K562 (cell line): Measurements from ENCODE around the gene MYOM1. TPM values are rescaled to one million over a fixed set of nuclear protein-coding genes. Genes with fewer than 3 reads are reported as not detected.

Experiments used
- ATAC-seq: fragments of 200-7000 bp; cut with Tn5 transposase; 3 replicates; pipeline ENCODE4 v1.9.1; 2020; ENCODE audit warnings: moderate library complexity
- BruUV-seq: library from RNA; stranded (reverse); fragments of 400-500 nt; replicated peaks from 2 replicates; lab custom pipeline; 2021; lab: Mats Ljungman, UMichigan
- CTCF ChIA-PET: fragments of 300-600 bp; formaldehyde crosslinking; extraction: SDS; loops from one replicate; lab custom pipeline; 2021; ENCODE audit warnings: low intra/inter-chr PET ratio; lab: Yijun Ruan, JAX
- POLR2A ChIA-PET: fragments of 300-600, 350-650 bp; sonication (Branson Sonifier 250); formaldehyde crosslinking; extraction: SDS; loops from one replicate; lab custom pipeline; 2021; ENCODE audit warnings: antibody characterized with exemption, inconsistent platforms; lab: Yijun Ruan, JAX
- DNase-seq, 4 experiments: peaks; one replicate each; pipeline versions ENCODE4 v3.0.0 to v3.0.0-alpha.2; 2011 to 2018; ENCODE audit warnings: low spot score in 3 of 4, mixed read lengths in 3 of 4; ENCODE audit errors: extremely low read depth in 1 of 4
- FAIRE-seq: peaks from 2 replicates; lab custom pipeline; 2011; peaks lifted over from hg19 to GRCh38; lab: Jason Lieb, UNC
- H2AFZ ChIP-seq: 2 replicates; pipeline ENCODE4 v1.6.0; 2011; ENCODE audit warnings: low read depth, low read length, control low read depth, inconsistent platforms
- H3K27ac ChIP-seq: fragments of 200-600 bp; 3 replicates; pipeline ENCODE4 v1.8.0; 2011; ENCODE audit warnings: low read depth, mild to moderate bottlenecking, control low read depth, inconsistent platforms, low read length, moderate library complexity, mixed read lengths; ENCODE audit errors: extremely low read depth
- H3K27me3 ChIP-seq, 2 experiments: fragments of 300-600 bp in 1 of 2; 2 replicates in 1 of 2; 3 replicates in 1 of 2; pipeline versions ENCODE4 v1.6.0 to v1.8.0; 2011; ENCODE audit warnings: inconsistent platforms in 2 of 2, low read length in 2 of 2, mild to moderate bottlenecking in 1 of 2, mixed read lengths in 1 of 2, moderate library complexity in 1 of 2; ENCODE audit not compliant: control insufficient read depth in 2 of 2, insufficient read depth in 2 of 2
- H3K36me3 ChIP-seq: fragments of 300-600 bp; 3 replicates; pipeline ENCODE4 v1.8.0; 2011; ENCODE audit warnings: mild to moderate bottlenecking, low read length, inconsistent platforms; ENCODE audit not compliant: control insufficient read depth, insufficient read depth
- H3K4me1 ChIP-seq, 2 experiments: fragments of 200-600 bp in 1 of 2; replicated peaks in 1 of 2; 2 replicates in 1 of 2; 3 replicates in 1 of 2; pipeline versions ENCODE4 v1.5.1 to v1.8.0; 2011; ENCODE audit warnings: inconsistent platforms in 2 of 2, low read length in 2 of 2, mild to moderate bottlenecking in 1 of 2, mixed read lengths in 1 of 2, moderate library complexity in 1 of 2; ENCODE audit not compliant: control insufficient read depth in 2 of 2, insufficient read depth in 2 of 2
- H3K4me2 ChIP-seq: 2 replicates; pipeline ENCODE4 v1.6.1; 2011; ENCODE audit warnings: low read length, control low read depth, inconsistent platforms, mixed read lengths; ENCODE audit not compliant: insufficient read depth
- H3K4me3 ChIP-seq: fragments of 200-600 bp; sonication (generic), shearing (Covaris generic); 2 replicates; pipeline ENCODE4 v1.5.1; 2016; ENCODE audit warnings: control low read depth, inconsistent platforms
- H3K79me2 ChIP-seq: fragments of 200-600 bp; 3 replicates; pipeline ENCODE4 v1.8.0; 2011; ENCODE audit warnings: low read length, inconsistent platforms; ENCODE audit not compliant: control insufficient read depth, insufficient read depth
- H3K9ac ChIP-seq, 2 experiments: 2 replicates each; pipeline versions ENCODE4 v1.6.0 to v1.6.1; 2011; ENCODE audit warnings: low read depth in 2 of 2, low read length in 2 of 2, control low read depth in 1 of 2, inconsistent platforms in 1 of 2, mild to moderate bottlenecking in 1 of 2, mixed read lengths in 1 of 2; ENCODE audit not compliant: insufficient read depth in 1 of 2
- H3K9me1 ChIP-seq: one replicate; pipeline ENCODE4 v1.6.0; 2011; ENCODE audit warnings: inconsistent platforms, mild to moderate bottlenecking, low read length, moderate library complexity; ENCODE audit not compliant: control insufficient read depth, insufficient read depth
- H3K9me3 ChIP-seq: replicated peaks from 2 replicates; pipeline ENCODE4 v1.5.1; 2011; ENCODE audit warnings: low read depth, low read length, inconsistent platforms; ENCODE audit not compliant: control insufficient read depth, insufficient read depth
- H4K20me1 ChIP-seq: replicated peaks from 2 replicates; pipeline ENCODE4 v1.6.1; 2011; ENCODE audit warnings: low read length, inconsistent platforms, mixed read lengths; ENCODE audit not compliant: control insufficient read depth, insufficient read depth
- CBFB ChIP-seq: sonication (generic); formaldehyde crosslinking; IDR thresholded peaks from 2 replicates; pipeline ENCODE4 v1.4.0; 2020; ENCODE audit warnings: mild to moderate bottlenecking, missing genetic modification reagents
- FOXK2 ChIP-seq, 2 experiments: fragments of 450-650 bp; IDR thresholded peaks in 1 of 2; conservative IDR thresholded peaks in 1 of 2; 2 replicates each; pipeline ENCODE4 v1.6.1; 2016; ENCODE audit warnings: low read depth in 2 of 2, mild to moderate bottlenecking in 1 of 2
- IRF2 ChIP-seq: sonication (generic); formaldehyde crosslinking; IDR thresholded peaks from 2 replicates; pipeline ENCODE4 v1.8.1; 2022; ENCODE audit warnings: mild to moderate bottlenecking, missing genetic modification reagents
- NR2C2 ChIP-seq, 2 experiments: fragments of 200-800 bp in 1 of 2; sonication (Bioruptor generic) in 1 of 2; sonication (generic) in 1 of 2; formaldehyde crosslinking in 1 of 2; IDR thresholded peaks; 2 replicates each; pipeline versions ENCODE4 v1.6.1 to v1.8.0; 2016 to 2022; ENCODE audit warnings: mild to moderate bottlenecking in 1 of 2, missing compliant biosample characterization in 1 of 2, missing genetic modification characterization in 1 of 2, missing genetic modification reagents in 1 of 2
- PHB ChIP-seq: fragments of 250-450 bp; sonication (Bioruptor Pico); IDR thresholded peaks from 2 replicates; pipeline ENCODE4 v1.5.0; 2021
- POLR2B ChIP-seq: fragments of 450-650 bp; IDR thresholded peaks from 2 replicates; pipeline ENCODE4 v1.6.1; 2018; ENCODE audit warnings: low read depth; ENCODE audit not compliant: partially characterized antibody
- PTRF ChIP-seq: fragments of 450-650 bp; IDR thresholded peaks from 2 replicates; pipeline ENCODE4 v1.6.1; 2016; ENCODE audit warnings: mild to moderate bottlenecking, missing genetic modification characterization, missing compliant biosample characterization
- RHOXF2B ChIP-seq: fragments of 250-450 bp; sonication (Bioruptor Pico); conservative IDR thresholded peaks from 2 replicates; pipeline ENCODE4 v1.5.1; 2021
- TCF3 ChIP-seq: sonication (generic); formaldehyde crosslinking; IDR thresholded peaks from 2 replicates; pipeline ENCODE4 v1.4.0; 2020; ENCODE audit warnings: mild to moderate bottlenecking, missing genetic modification reagents
- ZNF217 ChIP-seq: sonication (generic); formaldehyde crosslinking; IDR thresholded peaks from 2 replicates; pipeline ENCODE4 v1.8.0; 2022; ENCODE audit warnings: mild to moderate bottlenecking, missing genetic modification reagents
- ZNF398 ChIP-seq: fragments of 250-450 bp; sonication (Bioruptor Pico); IDR thresholded peaks from 2 replicates; pipeline ENCODE4 v1.8.0; 2021; ENCODE audit warnings: moderate library complexity, mild to moderate bottlenecking, inconsistent platforms
- ZNF57 ChIP-seq: fragments of 450-650 bp; formaldehyde crosslinking; IDR thresholded peaks from 2 replicates; pipeline ENCODE4 v1.4.0; 2020; ENCODE audit warnings: mild to moderate bottlenecking, moderate library complexity
- WGBS: fragments of 100-300 bp; shearing (Covaris generic); methylation state at CpG from one replicate; pipeline ENCODE4 v1.1.6; 2016; ENCODE audit warnings: low coverage, mixed read lengths; ENCODE audit not compliant: insufficient coverage; ENCODE audit errors: missing lambda C conversion rate; 5-methylcytosine and 5-hydroxymethylcytosine counted together
- in situ Hi-C: fragments of 300-500 bp; cut with MboI; formaldehyde crosslinking; loops from 4 replicates; pipeline ENCODE4 v1.15.0; 2018; ENCODE audit warnings: inconsistent platforms, mixed read lengths
- intact Hi-C: fragments of 100-400 bp; cut with micrococcal nuclease; formaldehyde crosslinking; loops from 2 replicates; pipeline ENCODE4 v1.14.2; 2022
- polyA plus RNA-seq, 8 experiments: library from polyadenylated mRNA; depleted of rRNA in 4 of 8; stranded (reverse) in 5 of 8; unstranded in 3 of 8; fragments of >200 nt; fragmentation: Nextera tagmentation in 2 of 8; fragmentation: Illumina TruSeq in 1 of 8; extraction: Ambion mirVana in 2 of 8; extraction: Trizol in 1 of 8; gene quantifications; 2 replicates each; pipeline versions ENCODE4 v1.2.1 to v1.2.3, GENCODE V29; 2011 to 2014; ENCODE audit warnings: inconsistent platforms in 1 of 8, missing spikeins in 1 of 8
- total RNA-seq, 7 experiments: library from RNA; depleted of rRNA in 6 of 7; stranded (reverse); fragments of >200 nt in 6 of 7; fragmentation: Illumina TruSeq in 2 of 7; extraction: Trizol in 2 of 7; gene quantifications; 2 replicates each; pipeline versions ENCODE4 v1.2.1 to v1.2.3, GENCODE V29; 2011 to 2021; ENCODE audit warnings: low replicate concordance in 1 of 7
- TF ChIP-seq, protein P1 (sequence below): fragments of 250-450 bp; sonication (Bioruptor Pico); IDR thresholded peaks from 2 replicates; pipeline ENCODE4 v1.4.0; 2020

MYOM1 gene
- total and polyA plus RNA-seq, 9 of the 15 experiments (the other 6 are each of a cell fraction or from before 2014, with no cell fraction given) = 0.01 to 0.62 (median 0.25) TPM

GRCh38 chr18:3245853-3246634, 26.3 kb upstream of the MYOM1 start:
- Histone ChIP-seq H3K9ac (peak overlapping the region; percentile 93 to 99), H3K4me2 (peak overlapping the region; percentile 90), H3K36me3 (peaks cover 27% of the 10 kb centered on the region), H3K9me1 (no peaks in the 10 kb centered on the region), H3K4me3 (peak overlapping the region; percentile 92), H3K4me1 (peaks cover 3 to 11% of the 10 kb centered on the region in 2 experiments; a peak in 3 of 5 replicates), H3K27me3 (no peaks in the 10 kb centered on the region), H3K27ac (peak overlapping the region; percentile 100), H3K79me2 (peaks cover 54% of the 10 kb centered on the region), H2AFZ (peak overlapping the region; percentile 100), H4K20me1 (peaks cover 14% of the 10 kb centered on the region; the same call in 1 of the 2 replicates), H3K9me3 (0 out of 2 replicates have a peak, but pooled peaks cover 4% of the 10 kb centered on the region)
- ChIA-PET CTCF (interaction anchor here (0.5 to 4.3 kb wide), 11 partner anchors 95 to 822 kb away, joined by 3 to 64 read pairs (median 3); no protein-coding TSS in a partner anchor), POLR2A (interaction anchor here (0.6 to 4.1 kb wide), 49 partner anchors 10 to 691 kb away, joined by 3 to 35 read pairs (median 4); partner anchors contain the start of gene MYL12B)
- peak; percentile 93 for FAIRE-seq
- peak; percentile 73 to 97 (median 79) for DNase-seq
- BruUV-seq = TSS peak; percentile 70
- intact Hi-C loops = loop anchor here (1.0 to 5.0 kb wide), 8 partner anchors 59 to 480 kb away; no protein-coding TSS in a partner anchor
- under 1% methylated on average over 29 of the region's 29 CpGs for WGBS
- in situ Hi-C loops = loop anchor here (5.0 kb wide), 1 partner anchor 304 kb away; no protein-coding TSS in a partner anchor
- ATAC-seq = peak; percentile 76
- TF ChIP-seq POLR2B = no peak
- no peak; a peak in 1 of 4 replicates for TF ChIP-seq FOXK2 (conservative IDR thresholded peaks at IDR 0.05 in 1 of 2, IDR thresholded peaks at IDR 0.05 in 1 of 2; ENCODE audit: low read depth in 2 of 2)
- peak; percentile 42; the same call in 1 of the 2 replicates for TF ChIP-seq TCF3 (CRISPR knock-in tag)
- no peak for TF ChIP-seq PHB (CRISPR knock-in tag)
- no peak for TF ChIP-seq RHOXF2B (CRISPR knock-in tag)
- TF ChIP-seq IRF2 (CRISPR knock-in tag) = no peak
- TF ChIP-seq NR2C2 (CRISPR knock-in tag; IDR thresholded peaks at IDR 0.05) = no peak
- TF ChIP-seq NR2C2 (tag; IDR thresholded peaks at IDR 0.05) = no peak
- TF ChIP-seq, protein P1, sequence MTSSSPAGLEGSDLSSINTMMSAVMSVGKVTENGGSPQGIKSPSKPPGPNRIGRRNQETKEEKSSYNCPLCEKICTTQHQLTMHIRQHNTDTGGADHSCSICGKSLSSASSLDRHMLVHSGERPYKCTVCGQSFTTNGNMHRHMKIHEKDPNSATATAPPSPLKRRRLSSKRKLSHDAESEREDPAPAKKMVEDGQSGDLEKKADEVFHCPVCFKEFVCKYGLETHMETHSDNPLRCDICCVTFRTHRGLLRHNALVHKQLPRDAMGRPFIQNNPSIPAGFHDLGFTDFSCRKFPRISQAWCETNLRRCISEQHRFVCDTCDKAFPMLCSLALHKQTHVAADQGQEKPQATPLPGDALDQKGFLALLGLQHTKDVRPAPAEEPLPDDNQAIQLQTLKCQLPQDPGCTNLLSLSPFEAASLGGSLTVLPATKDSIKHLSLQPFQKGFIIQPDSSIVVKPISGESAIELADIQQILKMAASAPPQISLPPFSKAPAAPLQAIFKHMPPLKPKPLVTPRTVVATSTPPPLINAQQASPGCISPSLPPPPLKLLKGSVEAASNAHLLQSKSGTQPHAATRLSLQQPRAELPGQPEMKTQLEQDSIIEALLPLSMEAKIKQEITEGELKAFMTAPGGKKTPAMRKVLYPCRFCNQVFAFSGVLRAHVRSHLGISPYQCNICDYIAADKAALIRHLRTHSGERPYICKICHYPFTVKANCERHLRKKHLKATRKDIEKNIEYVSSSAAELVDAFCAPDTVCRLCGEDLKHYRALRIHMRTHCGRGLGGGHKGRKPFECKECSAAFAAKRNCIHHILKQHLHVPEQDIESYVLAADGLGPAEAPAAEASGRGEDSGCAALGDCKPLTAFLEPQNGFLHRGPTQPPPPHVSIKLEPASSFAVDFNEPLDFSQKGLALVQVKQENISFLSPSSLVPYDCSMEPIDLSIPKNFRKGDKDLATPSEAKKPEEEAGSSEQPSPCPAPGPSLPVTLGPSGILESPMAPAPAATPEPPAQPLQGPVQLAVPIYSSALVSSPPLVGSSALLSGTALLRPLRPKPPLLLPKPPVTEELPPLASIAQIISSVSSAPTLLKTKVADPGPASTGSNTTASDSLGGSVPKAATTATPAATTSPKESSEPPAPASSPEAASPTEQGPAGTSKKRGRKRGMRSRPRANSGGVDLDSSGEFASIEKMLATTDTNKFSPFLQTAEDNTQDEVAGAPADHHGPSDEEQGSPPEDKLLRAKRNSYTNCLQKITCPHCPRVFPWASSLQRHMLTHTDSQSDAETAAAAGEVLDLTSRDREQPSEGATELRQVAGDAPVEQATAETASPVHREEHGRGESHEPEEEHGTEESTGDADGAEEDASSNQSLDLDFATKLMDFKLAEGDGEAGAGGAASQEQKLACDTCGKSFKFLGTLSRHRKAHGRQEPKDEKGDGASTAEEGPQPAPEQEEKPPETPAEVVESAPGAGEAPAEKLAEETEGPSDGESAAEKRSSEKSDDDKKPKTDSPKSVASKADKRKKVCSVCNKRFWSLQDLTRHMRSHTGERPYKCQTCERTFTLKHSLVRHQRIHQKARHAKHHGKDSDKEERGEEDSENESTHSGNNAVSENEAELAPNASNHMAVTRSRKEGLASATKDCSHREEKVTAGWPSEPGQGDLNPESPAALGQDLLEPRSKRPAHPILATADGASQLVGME = 0 out of 2 replicates have a peak, but pooled peaks have one; percentile 33
- no peak for TF ChIP-seq PTRF
- no peak for TF ChIP-seq ZNF217 (CRISPR knock-in tag)
- no peak for TF ChIP-seq ZNF398 (CRISPR knock-in tag)
- TF ChIP-seq CBFB (CRISPR knock-in tag) = 0 out of 2 replicates have a peak, but pooled peaks have one; percentile 71
- no peak; the same call in 1 of the 2 replicates for TF ChIP-seq ZNF57
